Ecto neural progenitor cell (in vitro differentiated cells): ENCODE results near the gene RASAL2.
A peak's percentile ranks its signal among the peaks of the same experiment; 100 is the strongest.
"Not testable (repeated sequence)": the region's sequence is repeated elsewhere in the genome, so short reads cannot be mapped to it uniquely, and the experiment has no call there.

Experiments
- DNase-seq: peaks from one replicate; pipeline ENCODE4 v3.0.0-alpha.2; 2018; ENCODE audit warnings: low spot score

Gene RASAL2

GRCh38 chr1:178165196-178165595, 71.3 kb downstream of the RASAL2 start:
- no peak for DNase-seq

GRCh38 chr1:178166429-178167024, 72.6 kb downstream of the RASAL2 start:
- DNase-seq: no peak

GRCh38 chr1:178168536-178168935, 74.6 kb downstream of the RASAL2 start:
- no peak for DNase-seq

DNA sequence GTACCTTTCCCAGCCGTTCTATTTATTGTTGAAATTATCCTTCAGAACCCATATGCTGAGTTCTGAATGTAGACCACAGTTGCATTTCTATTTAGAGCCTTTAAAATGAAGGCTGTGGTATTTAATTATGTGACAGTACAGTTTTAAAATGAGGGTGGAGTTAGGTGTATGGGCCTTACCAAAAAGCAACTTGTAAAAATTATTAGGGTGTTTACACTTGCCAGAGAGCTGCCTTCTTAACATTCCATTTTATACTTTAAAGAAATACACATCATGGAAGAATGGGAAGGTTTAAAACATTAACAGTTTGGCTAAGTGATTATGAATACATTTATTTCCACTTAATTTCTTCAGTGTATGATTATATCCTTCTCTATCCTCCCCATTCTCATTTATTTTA, 75.7 kb downstream of the RASAL2 start:
- no peak for DNase-seq

DNA sequence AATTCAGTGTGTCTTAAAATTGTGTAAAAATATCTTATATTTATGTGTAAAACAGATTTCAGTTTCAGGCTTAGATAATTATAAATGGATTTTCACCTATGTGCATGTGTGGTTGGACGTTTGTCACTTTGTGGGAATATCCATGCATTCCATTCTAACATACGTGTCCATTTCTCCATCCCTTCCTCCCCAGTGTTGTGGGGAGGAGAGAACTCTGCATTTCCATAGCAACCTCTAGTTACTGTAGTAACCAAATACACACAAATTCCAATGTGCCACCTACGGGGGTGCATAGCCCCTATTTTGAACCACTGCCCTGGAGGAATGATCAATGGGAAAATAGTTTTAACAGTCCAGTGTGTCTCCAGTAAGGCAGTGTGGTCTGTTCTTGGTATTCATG, 79.0 kb downstream of the RASAL2 start:
- no peak for DNase-seq

DNA sequence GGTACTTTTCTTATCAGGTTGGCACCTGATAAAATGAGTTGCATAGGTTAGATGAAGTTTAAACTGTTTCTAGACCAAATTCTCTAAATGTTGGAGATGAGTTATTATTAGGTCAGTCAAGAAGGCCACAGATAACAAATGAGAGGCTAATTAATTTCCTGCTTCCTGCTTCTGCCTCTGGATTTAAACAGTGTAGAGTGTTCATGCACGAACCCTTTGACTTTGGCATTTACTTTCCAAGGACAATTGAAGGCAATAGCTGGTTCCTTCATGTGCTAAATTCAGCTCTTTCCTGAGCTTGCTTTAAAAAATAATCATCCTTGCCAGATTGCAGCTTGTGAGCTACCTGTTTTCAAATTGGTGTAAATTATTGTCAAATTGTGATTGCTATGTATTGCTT, 80.6 kb downstream of the RASAL2 start:
- DNase-seq: no peak

GRCh38 chr1:178180405-178180804, 86.5 kb downstream of the RASAL2 start:
- no peak for DNase-seq

DNA sequence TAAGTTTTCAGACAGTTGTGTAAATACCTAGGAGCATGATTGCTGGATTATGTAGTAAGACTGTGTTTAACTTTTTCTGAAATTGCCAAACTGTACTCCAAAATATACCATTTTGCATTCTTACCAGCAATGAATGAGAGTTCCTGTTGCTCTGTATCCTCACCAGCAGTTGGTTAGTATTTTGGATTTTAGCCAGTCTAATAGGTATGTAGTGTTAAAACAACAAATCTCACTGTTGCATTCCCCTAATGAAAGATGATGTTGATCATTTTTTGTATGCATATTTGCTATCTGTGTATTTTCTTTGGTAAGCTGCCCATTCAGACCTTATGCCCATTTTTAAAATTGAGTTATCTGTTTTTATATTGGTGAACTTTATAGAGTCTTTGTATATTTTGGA, 89.9 kb downstream of the RASAL2 start:
- no peak for DNase-seq

- no peak for DNase-seq
These were observed 94.4 kb downstream of the RASAL2 start for GRCh38 chr1:178188306-178188705.

DNA sequence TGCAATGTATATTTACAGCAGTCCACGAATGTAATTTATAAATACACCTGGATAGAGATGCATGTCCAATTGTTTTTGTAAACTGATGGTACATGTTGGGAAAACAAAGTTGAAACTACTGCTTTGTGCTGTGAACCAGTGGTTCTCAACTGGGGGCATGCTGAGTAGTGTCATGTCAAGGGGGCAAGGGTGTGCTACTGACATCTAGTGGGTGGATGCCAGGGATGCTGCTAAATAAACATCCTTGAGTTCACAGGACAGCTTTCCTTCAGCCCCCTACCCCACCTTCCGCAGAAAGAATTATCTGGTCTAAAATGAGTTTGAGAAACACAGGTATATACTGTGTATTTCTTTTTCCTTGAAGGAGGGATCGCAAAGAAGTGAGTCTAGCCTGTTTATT, 95.9 kb downstream of the RASAL2 start:
- DNase-seq: peak; percentile 52

DNA sequence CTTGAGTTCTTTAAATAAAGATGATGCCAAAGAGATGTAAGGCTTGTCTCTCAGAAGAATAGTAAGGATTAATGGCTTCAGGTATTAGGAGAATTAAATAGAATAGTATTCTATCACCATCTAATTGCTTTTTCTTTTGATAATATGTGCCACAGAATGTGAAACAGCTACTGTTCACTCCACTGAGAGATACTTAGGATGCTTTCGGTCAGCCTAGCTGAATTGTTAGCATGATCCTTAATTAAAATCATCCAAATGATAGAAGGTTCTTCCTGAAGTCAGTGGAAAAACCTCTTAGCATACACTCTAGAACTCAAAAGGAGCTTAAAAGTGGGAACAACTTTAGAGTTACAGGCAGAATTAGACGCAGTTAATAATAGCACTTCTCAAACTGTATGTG, 97.0 kb downstream of the RASAL2 start:
- DNase-seq: no peak

DNA sequence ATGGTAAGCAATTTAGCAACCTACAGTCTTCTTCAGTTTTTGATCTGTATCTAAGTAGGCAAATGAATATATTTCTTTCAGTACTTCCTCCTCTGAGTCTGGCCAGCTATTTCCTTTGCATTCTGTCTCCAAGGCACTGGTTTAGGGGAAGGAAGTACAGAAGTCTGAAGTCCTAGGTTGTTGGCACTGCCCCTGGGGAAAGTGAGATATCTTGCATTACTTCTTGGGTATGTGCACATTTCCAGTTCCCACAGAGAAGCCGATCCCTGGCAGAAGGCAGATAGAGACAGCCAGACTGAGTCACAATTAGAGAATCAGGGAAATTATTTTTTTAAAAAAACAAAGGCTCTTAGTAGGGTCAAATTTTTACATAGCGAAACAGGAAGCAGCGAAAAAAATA, 98.8 kb downstream of the RASAL2 start:
- DNase-seq: no peak

DNA sequence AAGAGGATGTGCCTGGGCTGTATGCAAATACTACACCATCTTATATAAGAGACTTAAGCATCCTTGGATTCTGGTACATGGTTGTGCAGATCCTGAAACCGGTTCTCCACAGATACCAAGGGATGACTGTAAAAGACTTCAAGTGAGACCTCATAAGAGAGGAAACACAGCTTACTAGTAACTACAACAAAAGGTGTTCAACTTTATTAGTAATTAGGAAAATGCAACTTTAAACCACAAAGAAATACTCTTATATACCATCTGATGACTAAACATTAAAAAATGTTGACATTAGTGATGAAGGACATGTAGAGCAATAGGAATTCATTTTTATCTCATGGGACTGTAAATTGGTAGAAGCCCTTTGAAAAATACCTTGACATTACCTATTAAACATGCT, 102.7 kb downstream of the RASAL2 start:
- DNase-seq: no peak

DNA sequence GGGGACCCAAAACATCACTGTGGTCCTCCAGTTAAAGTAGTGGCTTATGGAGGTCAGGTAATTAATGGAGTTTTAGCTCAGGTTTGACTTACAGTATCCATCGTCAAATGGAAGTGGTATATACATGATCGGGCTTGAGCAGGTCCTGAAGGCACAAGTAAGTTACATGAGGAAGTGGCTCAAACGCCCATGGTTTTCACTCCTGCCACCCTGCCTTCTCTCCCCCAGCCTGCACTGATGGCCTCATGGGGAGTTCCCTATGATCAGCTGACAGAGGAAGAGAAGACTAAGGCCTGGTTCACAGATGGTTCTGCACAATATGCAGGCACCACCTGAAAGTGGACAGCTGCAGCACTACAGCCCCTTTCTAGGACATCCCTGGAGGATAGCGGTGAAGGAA, 108.2 kb downstream of the RASAL2 start:
- not testable (repeated sequence) for DNase-seq

DNA sequence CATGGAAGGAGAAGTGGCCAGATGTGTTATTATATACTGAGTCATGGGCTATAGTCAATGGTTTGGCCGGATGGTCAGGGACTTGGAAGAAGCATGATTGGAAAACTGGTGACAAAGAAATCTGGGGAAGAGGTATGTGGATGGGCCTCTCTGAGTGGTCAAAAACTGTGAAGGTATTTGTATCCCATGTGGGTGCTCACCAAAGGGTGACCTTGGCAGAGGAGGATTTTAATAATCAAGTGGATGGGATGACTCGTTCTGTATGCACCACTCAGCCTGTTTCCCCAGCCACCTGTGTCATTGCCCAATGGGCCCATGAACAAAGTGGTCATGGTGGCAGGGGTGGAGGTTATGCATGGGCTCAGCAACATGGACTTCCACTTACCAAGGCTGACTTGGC, 108.6 kb downstream of the RASAL2 start:
- DNase-seq: not testable (repeated sequence)

- not testable (repeated sequence) for DNase-seq
These were observed 114.5 kb downstream of the RASAL2 start for GRCh38 chr1:178208269-178208856.

GRCh38 chr1:178209935-178210334, 116.0 kb downstream of the RASAL2 start:
- DNase-seq: no peak

DNA sequence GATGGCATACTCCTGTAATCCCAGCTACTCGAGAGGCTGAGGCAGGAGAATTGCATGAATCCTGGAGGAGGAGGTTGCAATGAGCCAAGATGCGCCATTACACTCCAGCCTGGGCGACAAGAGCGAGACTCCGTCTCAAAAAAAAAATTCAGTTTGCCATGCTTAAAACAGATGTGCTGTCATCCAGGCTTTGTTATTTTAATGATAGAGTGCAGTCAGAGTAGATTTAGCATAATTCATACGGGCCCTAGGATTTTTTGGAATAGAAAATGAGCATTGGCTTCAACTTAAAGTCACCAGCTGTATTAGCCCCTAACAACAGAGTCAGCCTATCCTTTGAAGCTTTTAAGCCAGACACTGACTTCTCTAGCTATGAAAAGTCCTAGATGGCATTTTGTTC, 124.6 kb downstream of the RASAL2 start:
- DNase-seq: no peak

GRCh38 chr1:178220094-178220493, 126.2 kb downstream of the RASAL2 start:
- DNase-seq: no peak

DNA sequence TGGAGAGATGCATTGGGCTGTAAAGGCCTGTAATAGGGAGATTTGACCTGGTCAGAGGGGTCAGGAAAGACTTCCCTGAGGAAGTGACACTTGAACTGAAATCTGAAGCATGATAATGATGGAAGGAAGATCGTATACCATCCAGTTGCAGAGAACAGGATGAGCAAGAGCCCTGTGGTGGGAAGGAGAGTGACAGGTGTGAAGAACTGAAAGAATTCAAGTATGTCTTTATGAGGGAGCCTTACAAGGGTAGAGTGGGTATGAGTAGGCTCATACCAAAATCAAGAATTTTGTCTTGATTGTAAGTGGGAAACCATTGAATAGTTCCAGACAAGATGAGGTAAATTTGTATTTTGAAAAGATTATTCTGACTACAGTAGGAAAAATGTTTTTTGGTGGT, 129.4 kb downstream of the RASAL2 start:
- DNase-seq: no peak

DNA sequence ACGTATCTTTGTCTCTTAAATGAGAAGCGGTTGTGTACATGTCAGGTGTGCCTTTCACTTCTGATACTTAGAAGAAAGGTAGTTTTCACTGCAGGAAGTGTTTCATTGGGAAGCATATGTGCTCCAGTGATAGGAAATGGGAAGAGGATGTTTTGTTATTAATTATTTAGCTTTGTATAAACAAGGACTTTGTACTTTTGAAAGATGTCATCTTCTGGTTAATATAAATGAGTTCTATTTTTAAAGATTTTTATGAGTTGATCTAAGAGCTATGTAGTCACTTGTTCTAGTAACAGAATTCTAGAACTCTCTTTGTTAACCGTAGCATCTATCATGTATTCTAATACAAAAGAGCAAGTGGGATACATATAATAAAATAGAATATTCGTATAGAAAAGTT, 130.5 kb downstream of the RASAL2 start:
- no peak for DNase-seq

- DNase-seq: no peak
These were observed 137.0 kb downstream of the RASAL2 start for GRCh38 chr1:178230881-178231409.

DNA sequence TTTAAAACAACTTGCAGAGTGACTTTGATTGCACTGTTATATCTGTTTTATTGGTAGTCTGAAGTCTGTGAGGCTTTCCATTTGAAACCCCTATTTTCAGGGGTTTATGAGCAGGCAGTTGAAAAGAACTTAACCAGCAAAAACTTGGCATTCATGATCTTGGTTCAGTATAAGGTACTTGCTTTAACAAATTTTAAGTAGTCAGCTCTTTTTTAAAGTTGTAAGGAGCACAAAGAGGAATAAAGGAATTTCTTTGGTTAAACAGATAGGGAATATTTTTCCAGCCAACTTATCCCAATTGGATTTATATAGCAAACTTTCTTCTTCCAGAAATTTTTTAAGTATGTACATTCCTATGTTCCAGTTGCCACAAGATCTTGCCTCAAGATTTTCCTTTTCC, 138.2 kb downstream of the RASAL2 start:
- DNase-seq: no peak

- no peak for DNase-seq
These were observed 139.0 kb downstream of the RASAL2 start for GRCh38 chr1:178232949-178233348.
